ENCODE measurements around the gene SUPT4H1. TPM values are rescaled to one million over a fixed set of nuclear protein-coding genes. Genes with fewer than 3 reads are reported as not detected.

Gene SUPT4H1
- polyA plus RNA-seq (2013, experiment 1 of 2), result 68.0 TPM
- 70.8 TPM for polyA plus RNA-seq (2013, experiment 2 of 2)

- Histone ChIP-seq H2BK12ac (ENCODE audit: low read length in 2 of 2) (no peak within 1 kb of the TSS), H3K9ac (ENCODE audit: low read length) (peak within 1 kb of the TSS; percentile 96), H3K23ac (ENCODE audit: low read length in 2 of 2) (peak within 1 kb of the TSS in 1 of 2 experiments; percentile 73), H3K9me3 (ENCODE audit: control insufficient read depth, low read length) (no peaks in the 10 kb centered on the region), H4K8ac (ENCODE audit: low read length) (peak within 1 kb of the TSS; percentile 98), H2AFZ (ENCODE audit: low read depth, low read length) (peak within 1 kb of the TSS; percentile 80), H3K4me2 (ENCODE audit: low read length, poor library complexity, severe bottlenecking) (peak within 1 kb of the TSS; percentile 93), H3K27ac (ENCODE audit: low read length, poor library complexity, severe bottlenecking) (peak within 1 kb of the TSS; percentile 86), H3K4me1 (ENCODE audit: control insufficient read depth, insufficient read depth, low read depth, low read length) (peaks cover 10% of the 10 kb centered on the region), H3K14ac (ENCODE audit: low read length in 2 of 2) (peak within 1 kb of the TSS in 1 of 2 experiments; percentile 85), H2BK15ac (ENCODE audit: low read depth, poor library complexity, severe bottlenecking) (peak within 1 kb of the TSS; percentile 73), H2BK5ac (ENCODE audit: low read depth, low read length, poor library complexity, severe bottlenecking) (peak within 1 kb of the TSS; percentile 74), H3K79me1 (replicated peaks; ENCODE audit: low read length, poor library complexity, severe bottlenecking) (peaks cover 14% of the 10 kb centered on the region), H3K4ac (ENCODE audit: low read depth in 1 of 2, low read length in 2 of 2) (peak within 1 kb of the TSS; percentile 79 to 91), H3K4me3 (ENCODE audit: insufficient read depth in 1 of 2, low read depth in 1 of 2, low read length in 2 of 2) (peak within 1 kb of the TSS; percentile 88 to 98), H2BK120ac (ENCODE audit: low read depth, low read length) (no peak within 1 kb of the TSS), H3K36me3 (ENCODE audit: control insufficient read depth in 1 of 2, insufficient read depth in 2 of 2, low read depth in 1 of 2, low read length in 2 of 2) (peaks cover 16 to 33% of the 10 kb centered on the region in 2 experiments), H3K27me3 (ENCODE audit: control insufficient read depth in 1 of 2, insufficient read depth in 1 of 2, low read length in 2 of 2) (peaks cover 0 to 10% of the 10 kb centered on the region in 2 experiments), H3K18ac (ENCODE audit: low read depth in 1 of 2, low read length in 2 of 2) (peak within 1 kb of the TSS; percentile 80 to 87), H2AK5ac (ENCODE audit: low read length, severe bottlenecking) (no peak within 1 kb of the TSS), H4K91ac (ENCODE audit: low read length) (peak within 1 kb of the TSS; percentile 43)
- peak; percentile 94 for DNase-seq
- WGBS, result under 1% methylated on average over 55 of the region's 60 CpGs
These were observed at the start of gene SUPT4H1 for GRCh38 chr17:58351831-58352595. Gene SUPT4H1 (minus strand): TSS chr17:58352201. CDS start chr17:58352135, 66 bp downstream.

GRCh38 chr17:58401287-58401686 lies 49.3 kb upstream of the SUPT4H1 start:
- H3K14ac ChIP-seq (ENCODE audit: low read length in 2 of 2), result no peak overlapping the region
- no peak for DNase-seq
- no peak overlapping the region for H3K4me2 ChIP-seq (ENCODE audit: low read length, poor library complexity, severe bottlenecking)
- H4K8ac ChIP-seq (ENCODE audit: low read length), result no peak overlapping the region
- no peak overlapping the region for H2BK120ac ChIP-seq (ENCODE audit: low read depth, low read length)
- no peak overlapping the region for H2BK12ac ChIP-seq (ENCODE audit: low read length in 2 of 2)
- no peak overlapping the region for H4K91ac ChIP-seq (ENCODE audit: low read length)
- H2BK15ac ChIP-seq (ENCODE audit: low read depth, poor library complexity, severe bottlenecking), result no peak overlapping the region
- no peak overlapping the region for H2AFZ ChIP-seq (ENCODE audit: low read depth, low read length)
- no peak overlapping the region for H3K4me3 ChIP-seq (ENCODE audit: insufficient read depth in 1 of 2, low read depth in 1 of 2, low read length in 2 of 2)
- H2BK5ac ChIP-seq (ENCODE audit: low read depth, low read length, poor library complexity, severe bottlenecking), result no peak overlapping the region
- WGBS, result 53% methylated on average over 2 of the region's 2 CpGs
- H3K9me3 ChIP-seq (ENCODE audit: control insufficient read depth, low read length), result no peaks in the 10 kb centered on the region
- H3K27me3 ChIP-seq (ENCODE audit: control insufficient read depth in 1 of 2, insufficient read depth in 1 of 2, low read length in 2 of 2), result peaks cover 9 to 18% of the 10 kb centered on the region in 2 experiments
- no peaks in the 10 kb centered on the region for H3K4me1 ChIP-seq (ENCODE audit: control insufficient read depth, insufficient read depth, low read depth, low read length)
- H3K23ac ChIP-seq (ENCODE audit: low read length in 2 of 2), result no peak overlapping the region
- no peak overlapping the region for H3K18ac ChIP-seq (ENCODE audit: low read depth in 1 of 2, low read length in 2 of 2)
- no peaks in the 10 kb centered on the region for H3K36me3 ChIP-seq (ENCODE audit: control insufficient read depth in 1 of 2, insufficient read depth in 2 of 2, low read depth in 1 of 2, low read length in 2 of 2)
- H2AK5ac ChIP-seq (ENCODE audit: low read length, severe bottlenecking), result no peak overlapping the region
- no peaks in the 10 kb centered on the region for H3K79me1 ChIP-seq (replicated peaks; ENCODE audit: low read length, poor library complexity, severe bottlenecking)
- no peak overlapping the region for H3K4ac ChIP-seq (ENCODE audit: low read depth in 1 of 2, low read length in 2 of 2)
- H3K27ac ChIP-seq (ENCODE audit: low read length, poor library complexity, severe bottlenecking), result no peak overlapping the region
- H3K9ac ChIP-seq (ENCODE audit: low read length), result no peak overlapping the region

- Histone ChIP-seq H3K18ac (ENCODE audit: low read depth in 1 of 2, low read length in 2 of 2) (no peak overlapping the region), H3K27ac (ENCODE audit: low read length, poor library complexity, severe bottlenecking) (no peak overlapping the region), H4K91ac (ENCODE audit: low read length) (no peak overlapping the region), H3K14ac (ENCODE audit: low read length in 2 of 2) (no peak overlapping the region), H3K9me3 (ENCODE audit: control insufficient read depth, low read length) (no peaks in the 10 kb centered on the region), H3K79me1 (replicated peaks; ENCODE audit: low read length, poor library complexity, severe bottlenecking) (no peaks in the 10 kb centered on the region), H3K27me3 (ENCODE audit: control insufficient read depth in 1 of 2, insufficient read depth in 1 of 2, low read length in 2 of 2) (peaks cover 11 to 23% of the 10 kb centered on the region in 2 experiments), H3K9ac (ENCODE audit: low read length) (no peak overlapping the region), H2BK5ac (ENCODE audit: low read depth, low read length, poor library complexity, severe bottlenecking) (no peak overlapping the region), H3K4me1 (ENCODE audit: control insufficient read depth, insufficient read depth, low read depth, low read length) (no peaks in the 10 kb centered on the region), H2AK5ac (ENCODE audit: low read length, severe bottlenecking) (no peak overlapping the region), H3K4me2 (ENCODE audit: low read length, poor library complexity, severe bottlenecking) (no peak overlapping the region), H2BK120ac (ENCODE audit: low read depth, low read length) (no peak overlapping the region), H3K23ac (ENCODE audit: low read length in 2 of 2) (no peak overlapping the region), H2BK12ac (ENCODE audit: low read length in 2 of 2) (no peak overlapping the region), H2BK15ac (ENCODE audit: low read depth, poor library complexity, severe bottlenecking) (no peak overlapping the region), H2AFZ (ENCODE audit: low read depth, low read length) (no peak overlapping the region), H3K4me3 (ENCODE audit: insufficient read depth in 1 of 2, low read depth in 1 of 2, low read length in 2 of 2) (no peak overlapping the region), H3K4ac (ENCODE audit: low read depth in 1 of 2, low read length in 2 of 2) (no peak overlapping the region), H3K36me3 (ENCODE audit: control insufficient read depth in 1 of 2, insufficient read depth in 2 of 2, low read depth in 1 of 2, low read length in 2 of 2) (no peaks in the 10 kb centered on the region), H4K8ac (ENCODE audit: low read length) (no peak overlapping the region)
- DNase-seq, result no peak
These were observed 48.8 kb upstream of the SUPT4H1 start for GRCh38 chr17:58400826-58401225.

- Histone ChIP-seq H2AK5ac (ENCODE audit: low read length, severe bottlenecking) (no peak overlapping the region), H3K9me3 (ENCODE audit: control insufficient read depth, low read length) (no peaks in the 10 kb centered on the region), H2BK12ac (ENCODE audit: low read length in 2 of 2) (no peak overlapping the region), H4K91ac (ENCODE audit: low read length) (no peak overlapping the region), H3K4me3 (ENCODE audit: insufficient read depth in 1 of 2, low read depth in 1 of 2, low read length in 2 of 2) (no peak overlapping the region), H3K14ac (ENCODE audit: low read length in 2 of 2) (no peak overlapping the region), H2AFZ (ENCODE audit: low read depth, low read length) (no peak overlapping the region), H3K9ac (ENCODE audit: low read length) (no peak overlapping the region), H3K27ac (ENCODE audit: low read length, poor library complexity, severe bottlenecking) (no peak overlapping the region), H3K23ac (ENCODE audit: low read length in 2 of 2) (no peak overlapping the region), H3K4ac (ENCODE audit: low read depth in 1 of 2, low read length in 2 of 2) (no peak overlapping the region), H2BK15ac (ENCODE audit: low read depth, poor library complexity, severe bottlenecking) (no peak overlapping the region), H2BK5ac (ENCODE audit: low read depth, low read length, poor library complexity, severe bottlenecking) (no peak overlapping the region), H3K36me3 (ENCODE audit: control insufficient read depth in 1 of 2, insufficient read depth in 2 of 2, low read depth in 1 of 2, low read length in 2 of 2) (no peaks in the 10 kb centered on the region), H3K27me3 (ENCODE audit: control insufficient read depth in 1 of 2, insufficient read depth in 1 of 2, low read length in 2 of 2) (peaks cover 13 to 27% of the 10 kb centered on the region in 2 experiments), H2BK120ac (ENCODE audit: low read depth, low read length) (no peak overlapping the region), H3K4me2 (ENCODE audit: low read length, poor library complexity, severe bottlenecking) (no peak overlapping the region), H3K79me1 (replicated peaks; ENCODE audit: low read length, poor library complexity, severe bottlenecking) (no peaks in the 10 kb centered on the region), H4K8ac (ENCODE audit: low read length) (no peak overlapping the region), H3K18ac (ENCODE audit: low read depth in 1 of 2, low read length in 2 of 2) (no peak overlapping the region), H3K4me1 (ENCODE audit: control insufficient read depth, insufficient read depth, low read depth, low read length) (no peaks in the 10 kb centered on the region)
- no peak for DNase-seq
- whole genome bisulfite sequencing, result 96% methylated on average over 3 of the region's 3 CpGs
These were observed 48.0 kb upstream of the SUPT4H1 start for GRCh38 chr17:58399974-58400373.

All from mesenchymal stem cell (in vitro differentiated cells and primary cell).